ENCODE measurements around the gene SLC26A11.
"Not testable (repeated sequence)": the region's sequence is repeated elsewhere in the genome, so short reads cannot be mapped to it uniquely, and the experiment has no call there.

Gene SLC26A11

DNA sequence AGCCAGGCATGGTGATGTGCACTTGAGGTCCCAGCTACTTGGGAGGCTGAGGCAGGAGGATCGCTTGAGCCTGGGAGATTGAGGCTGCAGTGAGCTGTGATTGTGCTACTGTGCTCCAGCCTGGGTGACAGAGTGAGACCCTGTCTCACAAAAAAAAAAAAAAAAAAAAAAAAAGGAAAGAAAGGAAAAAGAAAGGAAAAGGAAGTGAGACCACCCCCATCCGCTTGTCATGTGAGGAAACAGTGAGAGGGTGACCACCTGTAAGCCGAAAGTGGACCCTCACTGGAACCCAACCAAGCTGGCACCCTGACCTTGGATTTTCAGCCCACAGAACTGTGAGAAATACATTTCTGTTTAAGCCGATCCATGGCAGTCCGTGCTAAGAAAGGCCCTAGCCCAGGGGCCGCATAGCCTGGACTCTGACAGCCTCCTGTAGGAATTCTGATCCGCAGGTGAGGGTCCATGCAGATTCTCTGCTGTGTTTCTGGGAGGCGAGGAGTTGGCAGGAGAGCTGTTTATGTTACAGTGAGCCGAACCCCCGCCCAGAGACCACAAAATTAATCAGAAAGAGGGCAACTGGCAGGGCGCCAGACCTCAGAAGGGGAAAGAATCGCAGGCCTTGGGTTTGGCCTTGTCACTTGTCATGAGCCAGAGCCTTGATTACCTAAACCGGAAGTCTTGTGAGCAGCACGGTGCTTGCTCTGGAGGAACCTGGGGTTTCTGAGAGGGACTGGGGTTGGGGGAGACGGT, 1.0 kb upstream of the SLC26A11 start:
- peak; percentile 88 for DNase-seq

GRCh38 chr17:80219763-80220053, 519 bp upstream of the SLC26A11 start:
- no peak for DNase-seq

GRCh38 chr17:80220736-80221215, 549 bp downstream of the SLC26A11 start:
- DNase-seq, result no peak

GRCh38 chr17:80221351-80222105, 1.3 kb downstream of the SLC26A11 start:
- DNase-seq, result no peak

DNA sequence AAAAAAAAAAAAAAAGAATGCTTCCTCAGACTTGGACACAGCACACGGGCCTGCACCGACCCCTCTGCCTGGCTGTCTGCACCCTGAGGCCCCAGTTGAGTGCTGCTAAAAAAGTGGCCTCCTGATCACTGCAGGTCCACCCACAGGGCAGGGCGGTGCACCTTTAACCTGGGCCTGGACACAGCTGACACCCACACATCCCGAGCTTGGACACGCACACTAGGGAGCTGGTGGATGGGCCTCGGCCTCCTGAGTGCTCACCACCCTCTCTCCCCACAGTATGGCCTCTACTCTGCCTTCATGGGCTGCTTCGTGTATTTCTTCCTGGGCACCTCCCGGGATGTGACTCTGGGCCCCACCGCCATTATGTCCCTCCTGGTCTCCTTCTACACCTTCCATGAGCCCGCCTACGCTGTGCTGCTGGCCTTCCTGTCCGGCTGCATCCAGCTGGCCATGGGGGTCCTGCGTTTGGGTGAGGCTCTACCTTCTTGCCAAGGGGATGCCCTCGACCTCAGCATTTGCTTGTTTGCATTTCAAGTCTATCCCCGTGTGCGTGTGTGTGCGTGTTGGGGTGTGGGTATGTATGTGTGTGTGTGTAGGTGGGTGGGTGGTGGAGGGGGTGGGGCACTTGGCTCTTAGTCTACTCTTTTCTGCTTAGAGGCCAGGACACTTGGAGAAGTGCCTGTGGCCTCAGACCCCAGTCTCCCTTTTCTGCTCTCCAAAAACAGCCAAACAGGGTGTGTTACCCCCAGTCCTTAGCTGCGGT, 2.3 kb downstream of the SLC26A11 start:
- no peak for DNase-seq

DNA sequence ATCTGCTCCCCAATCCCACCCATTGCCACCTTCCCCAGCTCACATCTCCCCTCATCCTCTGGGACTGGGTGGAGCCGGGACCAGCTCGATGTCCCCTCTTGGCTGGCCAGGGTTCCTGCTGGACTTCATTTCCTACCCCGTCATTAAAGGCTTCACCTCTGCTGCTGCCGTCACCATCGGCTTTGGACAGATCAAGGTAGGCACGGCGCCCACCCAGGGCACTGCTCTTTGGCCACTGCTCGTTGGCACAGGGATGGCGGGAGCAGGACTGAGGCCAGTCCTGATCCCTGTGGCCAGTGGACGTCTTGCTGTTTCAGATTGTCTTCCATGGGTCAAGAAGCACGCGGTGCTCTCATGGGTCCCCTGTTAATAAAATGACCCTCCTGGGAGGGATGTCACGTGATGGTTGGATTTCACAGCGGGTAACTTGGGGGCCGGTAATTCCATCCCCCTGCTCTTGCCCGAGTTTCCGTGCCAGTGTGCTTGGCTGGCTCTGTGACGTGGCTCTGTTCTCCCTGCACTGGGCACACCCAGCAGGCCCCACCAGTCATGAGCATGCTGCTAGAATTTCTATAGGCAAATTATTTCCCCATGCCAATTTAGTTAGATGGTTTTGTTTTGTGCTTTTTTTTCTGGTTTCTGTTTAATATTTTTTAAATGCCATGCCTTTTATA, 3.1 kb downstream of the SLC26A11 start:
- no peak for DNase-seq

DNA sequence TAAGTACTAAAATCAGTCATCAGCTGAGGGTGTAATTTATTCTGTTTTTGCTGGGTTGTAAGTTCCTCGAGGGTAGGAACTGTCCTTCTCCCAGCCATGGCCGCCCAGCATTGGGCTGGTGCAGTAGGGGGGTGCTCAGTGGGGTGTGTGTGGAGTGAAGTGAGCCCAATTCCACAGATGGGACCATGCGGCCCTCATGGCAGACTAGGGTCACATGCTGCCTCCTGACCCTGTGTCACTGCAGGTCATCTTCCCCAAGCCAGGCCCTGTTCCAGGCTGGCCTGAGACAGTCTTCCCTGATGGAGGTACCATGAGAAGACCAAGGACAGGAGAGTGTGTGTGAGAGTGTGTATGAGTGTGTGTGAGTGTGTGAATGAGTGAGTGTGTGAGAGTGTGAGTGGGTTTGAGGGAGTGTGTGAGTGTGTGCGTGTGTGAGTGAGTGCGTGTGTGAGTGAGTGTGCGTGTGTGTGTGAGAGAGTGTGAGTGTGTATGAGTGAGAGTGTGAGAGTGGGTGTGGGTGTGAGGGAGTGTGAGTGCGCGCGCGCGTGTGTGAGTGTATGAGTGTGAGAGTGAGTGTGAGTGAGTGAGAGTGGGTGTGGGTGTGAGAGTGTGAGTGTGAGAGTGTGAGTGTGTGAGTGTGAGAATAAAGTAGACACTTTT, 3.7 kb downstream of the SLC26A11 start:
- DNase-seq, result no peak

GRCh38 chr17:80224683-80225082, 4.5 kb downstream of the SLC26A11 start:
- DNase-seq, result no peak

DNA sequence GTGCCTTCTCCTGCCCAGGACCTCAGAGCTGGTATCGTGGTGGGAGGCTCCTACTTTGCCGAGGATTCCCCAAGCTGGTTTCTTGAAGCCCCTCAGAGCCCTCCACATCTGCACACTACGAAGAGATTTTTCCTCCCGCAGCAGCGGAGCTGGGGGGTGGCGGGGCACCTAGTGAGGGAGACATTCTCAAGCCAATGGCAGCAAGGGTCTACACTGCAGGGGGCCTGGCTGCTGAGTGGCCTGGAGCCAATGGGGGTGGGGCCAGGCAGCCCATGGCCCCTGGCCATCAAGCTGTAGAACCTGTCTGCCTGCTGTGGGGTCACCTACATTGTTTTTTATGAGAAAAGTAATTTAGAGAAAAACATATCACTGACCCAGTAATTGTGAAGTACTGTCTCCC, 5.0 kb downstream of the SLC26A11 start:
- DNase-seq, result no peak

GRCh38 chr17:80227156-80227555, 6.9 kb downstream of the SLC26A11 start:
- DNase-seq, result no peak

DNA sequence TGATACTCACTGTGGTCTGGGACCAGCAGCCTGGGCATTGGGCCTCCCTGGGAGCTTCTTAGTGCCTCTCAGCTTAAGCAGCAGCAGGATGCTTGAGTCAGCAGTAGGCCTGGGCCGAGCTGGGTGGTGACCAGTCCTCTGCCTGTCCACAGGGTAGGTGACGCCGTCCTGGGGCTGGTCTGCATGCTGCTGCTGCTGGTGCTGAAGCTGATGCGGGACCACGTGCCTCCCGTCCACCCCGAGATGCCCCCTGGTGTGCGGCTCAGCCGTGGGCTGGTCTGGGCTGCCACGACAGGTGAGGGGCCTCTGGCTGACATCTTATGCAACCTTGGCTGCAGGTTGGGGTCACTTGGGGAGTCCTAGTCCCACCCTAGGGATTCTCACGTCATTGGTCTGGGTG, 7.4 kb downstream of the SLC26A11 start:
- no peak for DNase-seq

- no peak for DNase-seq
Measured at GRCh38 chr17:80228477-80228876, 8.2 kb downstream of the SLC26A11 start.

GRCh38 chr17:80229011-80229410, 8.8 kb downstream of the SLC26A11 start:
- DNase-seq, result no peak

DNA sequence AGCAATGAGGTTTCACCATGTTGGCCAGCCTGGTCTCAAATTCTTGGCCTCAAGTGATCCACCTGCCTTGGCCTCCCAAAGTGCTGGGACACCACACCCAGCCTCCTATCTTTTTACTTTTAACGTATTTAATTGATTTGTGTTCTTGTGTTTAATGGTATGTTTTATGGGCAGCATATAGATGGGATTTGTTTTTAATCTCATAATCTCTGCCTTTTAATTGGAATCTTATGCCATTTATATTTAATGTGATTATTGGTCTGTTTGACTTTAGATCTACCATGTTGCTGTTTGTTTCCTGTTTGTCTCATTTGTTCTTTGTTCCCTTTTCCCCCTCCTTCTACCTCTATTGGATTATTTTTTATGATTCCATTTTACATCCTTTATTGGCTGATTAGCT, 12.2 kb downstream of the SLC26A11 start:
- no peak for DNase-seq

DNA sequence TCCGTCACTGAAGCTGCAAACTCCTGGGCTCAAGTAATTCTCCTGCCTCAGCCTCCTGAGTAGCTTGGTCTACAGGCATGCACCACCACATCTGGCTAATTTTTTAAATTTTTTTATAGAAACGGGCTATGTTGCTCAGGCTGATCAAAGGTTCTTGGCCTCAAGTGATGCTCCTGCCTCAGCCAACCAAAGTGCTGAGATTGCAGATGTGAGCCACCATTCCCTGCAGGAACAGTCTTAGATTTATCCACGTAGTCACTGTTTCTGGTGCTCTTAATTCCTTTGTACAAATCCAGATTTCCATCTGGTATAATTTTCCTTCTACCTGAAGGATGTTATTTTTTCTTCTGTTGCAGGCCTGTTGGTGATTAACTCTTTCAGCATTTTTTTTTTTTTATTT, 13.0 kb downstream of the SLC26A11 start:
- DNase-seq, result no peak

DNA sequence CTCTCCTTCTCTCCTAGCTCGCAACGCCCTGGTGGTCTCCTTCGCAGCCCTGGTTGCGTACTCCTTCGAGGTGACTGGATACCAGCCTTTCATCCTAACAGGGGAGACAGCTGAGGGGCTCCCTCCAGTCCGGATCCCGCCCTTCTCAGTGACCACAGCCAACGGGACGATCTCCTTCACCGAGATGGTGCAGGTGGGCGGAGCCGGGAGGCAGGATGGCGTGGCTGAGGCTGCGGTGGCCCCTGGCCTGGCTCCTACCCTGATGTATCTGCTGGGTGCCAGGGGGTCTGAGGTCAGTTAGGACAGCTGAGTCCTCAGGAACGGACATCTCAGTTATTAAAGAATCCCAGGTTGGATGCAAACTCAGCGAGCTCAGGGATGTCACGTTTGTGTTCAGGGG, 16.7 kb downstream of the SLC26A11 start:
- DNase-seq, result no peak

DNA sequence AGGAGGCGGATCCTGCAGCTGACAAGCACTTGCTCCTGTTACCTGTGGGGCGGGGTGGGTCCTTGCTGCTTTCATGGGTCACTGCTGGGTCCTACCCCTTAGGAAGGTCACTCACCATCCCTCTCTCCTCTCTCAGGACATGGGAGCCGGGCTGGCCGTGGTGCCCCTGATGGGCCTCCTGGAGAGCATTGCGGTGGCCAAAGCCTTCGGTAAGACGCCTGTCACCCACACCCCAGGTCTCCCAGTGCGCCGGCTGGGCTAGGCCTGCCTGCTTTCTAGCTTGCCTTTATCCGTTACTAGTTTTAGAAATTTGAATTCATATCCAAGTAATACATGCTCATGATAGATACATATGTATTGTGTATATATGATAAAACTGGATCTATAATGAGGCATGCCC, 17.2 kb downstream of the SLC26A11 start:
- no peak for DNase-seq

DNA sequence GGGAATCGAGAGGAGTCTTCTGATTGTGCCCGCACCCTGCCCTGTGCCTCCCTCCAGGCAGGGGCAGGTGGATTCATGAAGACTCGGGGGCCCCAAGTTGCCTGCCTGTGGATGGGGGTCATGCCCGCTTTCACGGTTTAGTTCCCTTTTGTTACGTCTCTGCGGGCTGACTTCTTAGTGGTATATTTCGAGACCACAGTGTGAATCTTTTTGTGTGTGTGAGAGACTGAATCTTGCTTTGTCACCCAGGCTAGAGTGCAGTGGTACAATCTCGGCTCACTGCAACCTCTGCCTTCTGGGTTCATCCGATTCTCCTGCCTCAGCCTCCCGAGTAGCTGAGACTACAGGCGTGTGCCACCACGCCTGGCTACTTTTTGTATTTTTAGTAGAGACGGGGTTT, 22.3 kb downstream of the SLC26A11 start:
- no peak for DNase-seq

GRCh38 chr17:80243526-80244433, 23.6 kb downstream of the SLC26A11 start:
- no peak for DNase-seq

- not testable (repeated sequence) for DNase-seq
Measured at GRCh38 chr17:80244448-80244847, 24.2 kb downstream of the SLC26A11 start.

GRCh38 chr17:80244871-80245509, 24.8 kb downstream of the SLC26A11 start:
- DNase-seq, result no peak
